ENCODE measurements around the gene FBLN7.
"Not testable (repeated sequence)": the region's sequence is repeated elsewhere in the genome, so short reads cannot be mapped to it uniquely, and the experiment has no call there.

The FBLN7 gene

DNA sequence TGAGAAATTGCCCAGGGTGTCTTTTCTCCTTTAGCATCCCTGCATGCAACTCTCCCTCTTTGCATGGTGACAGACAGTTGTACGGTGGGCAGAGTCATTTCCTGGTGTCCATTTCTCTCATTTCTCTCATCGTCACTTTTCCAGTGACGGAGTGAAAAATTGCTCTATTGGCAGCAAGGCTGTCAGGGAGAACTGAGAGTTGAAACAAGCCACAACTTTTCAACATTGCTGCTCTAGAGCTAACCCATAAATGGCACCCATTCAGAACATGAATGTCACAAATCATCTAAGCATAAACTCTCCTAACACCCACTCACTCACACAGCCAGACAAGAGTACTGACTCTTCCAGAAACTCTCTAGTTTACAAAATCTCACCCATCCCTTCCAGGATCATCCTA lies 61.0 kb downstream of the FBLN7 start:
- intact Hi-C loops (cut with DNase I), result no loop called here
- DNase-seq, result no peak

DNA sequence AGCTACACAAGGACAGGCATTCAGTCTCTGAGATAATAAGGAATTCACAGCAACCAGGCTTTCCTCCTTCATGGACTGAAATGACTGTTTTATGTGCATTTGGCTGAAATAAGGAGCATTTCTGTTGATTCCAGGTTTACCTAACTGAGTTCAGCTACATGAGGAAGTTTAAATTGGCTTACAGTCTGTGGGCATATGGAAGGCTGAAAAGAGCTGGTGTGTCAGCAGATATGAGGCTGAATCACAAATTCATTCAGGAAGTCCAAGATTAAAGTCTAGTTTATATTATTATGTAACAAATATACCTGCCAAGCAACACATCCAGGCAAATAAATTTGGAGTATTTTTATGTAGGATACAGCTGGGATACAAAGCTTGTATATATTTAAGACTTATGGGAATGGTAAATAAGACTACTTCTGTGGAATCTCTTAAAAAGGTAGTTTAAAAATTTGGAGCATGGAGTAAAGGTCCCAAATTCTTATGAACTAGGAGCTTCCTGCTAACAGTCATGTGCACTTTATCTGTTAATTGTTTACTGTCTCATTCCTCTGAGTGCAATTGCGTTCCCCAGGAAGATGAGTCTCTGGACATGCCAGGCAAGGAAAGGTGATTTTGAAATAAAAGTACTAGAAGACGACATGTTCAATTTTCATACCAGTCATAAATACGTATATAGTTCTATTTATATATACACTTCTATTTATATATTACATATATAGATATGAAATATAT lies 63.7 kb downstream of the FBLN7 start:
- intact Hi-C loops (cut with DNase I), result no loop called here
- no peak for DNase-seq

GRCh38 chr2:112204411-112204810 lies 66.2 kb downstream of the FBLN7 start:
- intact Hi-C loops (cut with DNase I), result no loop called here
- no peak for DNase-seq

DNA sequence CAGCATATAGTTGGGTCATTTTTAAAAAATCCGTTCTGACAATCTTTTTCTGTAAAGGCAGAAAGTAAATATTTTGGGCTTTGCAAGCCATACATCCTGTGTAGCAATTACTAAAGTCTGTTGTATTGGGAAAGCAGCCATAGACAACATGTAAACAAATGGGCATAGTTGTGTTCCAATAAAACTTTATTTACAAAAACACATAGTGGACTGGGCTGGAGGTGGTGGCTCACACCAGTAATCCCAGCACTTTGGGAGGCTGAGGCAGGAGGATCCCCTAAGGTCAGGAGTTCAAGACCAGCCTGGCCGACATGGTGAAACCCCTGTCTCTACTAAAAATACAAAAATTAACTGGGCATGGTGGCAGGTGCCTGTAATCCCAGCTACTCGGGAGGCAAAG lies 69.7 kb downstream of the FBLN7 start:
- intact Hi-C loops (cut with DNase I); DNase-seq: not testable (repeated sequence)

DNA sequence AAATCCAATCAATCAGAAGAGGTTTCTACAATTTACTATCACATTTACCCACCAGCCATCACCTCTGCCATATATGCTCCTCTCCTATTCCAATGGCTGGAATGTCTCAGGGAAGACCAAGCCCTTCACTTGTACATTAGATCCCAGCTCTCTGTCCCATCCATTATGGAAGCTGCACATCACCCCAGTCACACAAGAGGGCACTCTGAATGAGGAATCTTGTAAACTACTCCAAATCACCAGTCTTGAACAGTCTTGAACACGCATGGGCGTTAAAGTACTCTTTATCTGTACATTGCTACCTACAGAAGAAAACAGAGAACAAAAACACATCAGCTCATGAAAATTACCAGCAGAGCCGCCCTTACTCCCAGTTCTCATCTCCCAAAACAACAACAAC lies 78.0 kb downstream of the FBLN7 start:
- no peak for DNase-seq
- intact Hi-C loops (cut with DNase I), result no loop called here

DNA sequence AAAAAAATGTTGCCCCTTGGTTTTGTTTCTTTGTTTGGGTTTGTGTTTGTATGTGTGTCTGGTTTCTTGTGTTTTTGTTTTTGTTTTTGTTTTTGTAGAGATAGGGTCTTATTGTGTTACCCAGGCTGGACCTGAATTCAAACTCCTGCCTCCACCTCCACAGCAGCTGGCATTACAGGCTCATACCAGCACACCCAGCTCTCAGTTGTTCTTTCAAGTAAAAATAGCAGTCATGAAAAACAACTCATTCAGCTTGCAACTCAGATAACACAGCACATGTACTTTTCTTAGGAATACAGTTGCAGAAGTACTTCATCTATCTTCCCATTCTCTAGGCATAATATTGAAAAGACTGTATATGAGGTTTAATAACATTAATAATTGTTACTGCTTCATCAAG lies 79.7 kb downstream of the FBLN7 start:
- intact Hi-C loops (cut with DNase I), result no loop called here
- DNase-seq, result no peak

GRCh38 chr2:112220186-112220585 lies 82.0 kb downstream of the FBLN7 start:
- intact Hi-C loops (cut with DNase I), result no loop called here
- no peak for DNase-seq

DNA sequence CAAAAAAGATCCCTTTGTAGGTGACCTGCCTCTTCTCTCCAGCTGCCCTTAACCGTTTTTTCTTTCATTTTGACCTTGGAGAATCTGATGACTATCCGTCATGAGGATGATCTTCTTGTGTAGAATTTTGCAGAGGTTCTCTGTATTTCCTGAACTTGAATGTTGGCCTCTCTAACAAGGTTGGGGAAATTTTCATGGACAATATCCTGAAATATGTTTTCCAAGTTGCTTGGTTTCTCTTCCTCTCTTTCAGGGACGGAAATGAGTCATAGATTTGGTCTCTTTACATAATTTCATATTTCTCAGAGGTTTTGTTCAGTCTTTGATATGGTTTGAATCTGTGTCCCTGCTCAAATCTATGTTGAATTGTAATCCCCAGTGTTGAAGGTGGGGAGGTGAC lies 82.6 kb downstream of the FBLN7 start:
- DNase-seq, result no peak
- intact Hi-C loops (cut with DNase I), result no loop called here

GRCh38 chr2:112229348-112229747 lies 91.2 kb downstream of the FBLN7 start:
- intact Hi-C loops (cut with DNase I), result no loop called here
- no peak for DNase-seq

- intact Hi-C loops (cut with DNase I), result no loop called here
- no peak for DNase-seq
Measured at GRCh38 chr2:112230371-112230770, 92.2 kb downstream of the FBLN7 start.
